SK-MEL-5 (cell line): ENCODE data around the gene IL13. TPM values are rescaled to one million over a fixed set of nuclear protein-coding genes. Genes with fewer than 3 reads are reported as not detected.

Experiments used
- total RNA-seq: library from RNA; depleted of rRNA; stranded (reverse); fragments of >200 nt; shearing (Covaris generic); gene quantifications from 2 replicates; pipeline ENCODE4 v1.2.3, GENCODE V29; 2014; rRNA removed

The IL13 gene
- total RNA-seq, 1 experiment from 2014 or later: not detected

Other genes starting within 250 kb of the IL13 start
- gene IRF1, start 167.4 kb upstream of the IL13 start, total RNA-seq: 1.2 and 1.8 TPM in 2 replicates
- gene IL5, start 114.7 kb upstream of the IL13 start, total RNA-seq: not detected in 2 replicates
- 24.5 and 27.8 TPM in 2 replicates for gene RAD50, start 101.2 kb upstream of the IL13 start, total RNA-seq
- not detected in 2 replicates for gene IL4, start 15.8 kb downstream of the IL13 start, total RNA-seq
- 6.7 and 10.9 TPM in 2 replicates for gene KIF3A, start 79.4 kb downstream of the IL13 start, total RNA-seq
- not detected in 2 replicates for gene CCNI2, start 89.3 kb downstream of the IL13 start, total RNA-seq
- gene SEPTIN8, start 119.1 kb downstream of the IL13 start, total RNA-seq: 20.4 and 21.4 TPM in 2 replicates
- gene SOWAHA, start 155.1 kb downstream of the IL13 start, total RNA-seq: not detected in 2 replicates
- 0.53 and 1.1 TPM in 2 replicates for gene SHROOM1, start 172.5 kb downstream of the IL13 start, total RNA-seq
- 0.11 and 0.13 TPM in 2 replicates for gene GDF9, start 208.3 kb downstream of the IL13 start, total RNA-seq
- 261 and 267 TPM in 2 replicates for gene UQCRQ, start 208.5 kb downstream of the IL13 start, total RNA-seq
- gene LEAP2, start 215.5 kb downstream of the IL13 start, total RNA-seq: 1.1 and 1.9 TPM in 2 replicates